NT2/D1 (cell line): ENCODE results near the gene TAF12.

Experiments used
- SUZ12 ChIP-seq: IDR thresholded peaks from 2 replicates; pipeline ENCODE4 v1.6.1; 2011; ENCODE audit not compliant: insufficient read length, insufficient read depth; ENCODE audit errors: extremely low read depth
- YY1 ChIP-seq: IDR thresholded peaks from 2 replicates; pipeline ENCODE4 v1.6.1; 2011; ENCODE audit not compliant: insufficient read length, insufficient read depth
- ZNF274 ChIP-seq: IDR thresholded peaks from 2 replicates; pipeline ENCODE4 v1.6.1; 2011; ENCODE audit warnings: mild to moderate bottlenecking, low read depth, low read length

DNA sequence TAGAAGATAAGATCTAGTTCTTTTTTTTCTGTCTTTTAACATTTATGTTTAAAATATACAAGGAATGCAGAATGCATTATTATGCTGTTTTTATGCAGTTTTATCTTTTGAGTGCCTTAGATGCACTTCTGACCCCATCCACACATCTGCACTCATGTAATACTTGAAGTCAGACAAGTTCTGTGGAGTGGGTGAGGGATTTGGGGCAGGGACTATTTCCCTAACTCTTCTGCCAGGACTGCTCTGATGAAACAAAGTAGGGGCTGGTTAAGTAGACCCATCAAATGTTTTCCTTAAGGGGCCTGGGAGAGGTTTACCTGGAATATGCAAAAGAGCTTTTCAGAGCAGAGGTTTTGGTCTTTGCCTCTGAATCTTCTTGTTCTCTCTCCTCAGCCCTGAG is 78.6 kb downstream of the TAF12 start:
- no peak for TF ChIP-seq ZNF274
- TF ChIP-seq SUZ12: no peak
- no peak for TF ChIP-seq YY1
